Fibroblast of lung (primary cell): ENCODE results near the gene C5orf46. TPM values are rescaled to one million over a fixed set of nuclear protein-coding genes. Genes with fewer than 3 reads are reported as not detected.

Experiments
- DNase-seq, 2 donors: peaks; one replicate each; pipeline versions ENCODE4 v3.0.0 to v3.0.0-alpha.2; 2010; ENCODE audit warnings: low read depth in 2 of 2
- H2AFZ ChIP-seq: 2 replicates; pipeline ENCODE4 v1.5.1; 2012; ENCODE audit warnings: low read length, control low read depth, inconsistent platforms
- H3K27ac ChIP-seq: 2 replicates; pipeline ENCODE4 v1.5.1; 2011; ENCODE audit warnings: low read length, control low read depth; ENCODE audit not compliant: insufficient read depth
- H3K27me3 ChIP-seq: 2 replicates; pipeline ENCODE4 v1.5.1; 2011; ENCODE audit warnings: mild to moderate bottlenecking, low read length; ENCODE audit not compliant: control insufficient read depth, insufficient read depth
- H3K36me3 ChIP-seq: 2 replicates; pipeline ENCODE4 v1.5.1; 2011; ENCODE audit warnings: low read length; ENCODE audit not compliant: control insufficient read depth, insufficient read depth
- H3K4me1 ChIP-seq: 2 replicates; pipeline ENCODE4 v1.5.1; 2011; ENCODE audit warnings: low read length; ENCODE audit not compliant: control insufficient read depth, insufficient read depth; ENCODE audit errors: extremely low read depth
- H3K4me2 ChIP-seq: 2 replicates; pipeline ENCODE4 v1.5.1; 2011; ENCODE audit warnings: low read length, control low read depth; ENCODE audit not compliant: insufficient read depth; ENCODE audit errors: extremely low read depth
- H3K4me3 ChIP-seq, 4 experiments: fragments of 200-600 bp in 1 of 4; sonication (generic) in 1 of 4; replicated peaks in 1 of 4; 2 replicates each; pipeline ENCODE4 v1.5.1; 2011 to 2016; ENCODE audit warnings: low read length in 4 of 4, low read depth in 3 of 4, mild to moderate bottlenecking in 3 of 4, control low read depth in 2 of 4, inconsistent platforms in 1 of 4, mixed read lengths in 1 of 4; ENCODE audit not compliant: insufficient read depth in 1 of 4; ENCODE audit errors: control extremely low read depth in 1 of 4
- H3K79me2 ChIP-seq: 2 replicates; pipeline ENCODE4 v1.5.1; 2012; ENCODE audit warnings: mild to moderate bottlenecking, low read length, inconsistent platforms; ENCODE audit not compliant: control insufficient read depth, insufficient read depth
- H3K9ac ChIP-seq: 2 replicates; pipeline ENCODE4 v1.5.1; 2011; ENCODE audit warnings: mild to moderate bottlenecking, low read length, control low read depth; ENCODE audit not compliant: insufficient read depth
- H3K9me3 ChIP-seq: 2 replicates; pipeline ENCODE4 v1.5.1; 2012; ENCODE audit warnings: low read depth, low read length; ENCODE audit not compliant: control insufficient read depth, insufficient read depth
- H4K20me1 ChIP-seq: 2 replicates; pipeline ENCODE4 v1.5.1; 2011; ENCODE audit warnings: low read length; ENCODE audit not compliant: control insufficient read depth, insufficient read depth; ENCODE audit errors: extremely low read depth
- CTCF ChIP-seq, 2 donors: IDR thresholded peaks in 1 of 2; conservative IDR thresholded peaks in 1 of 2; 1 replicate in 1 of 2; 2 replicates in 1 of 2; pipeline ENCODE4 v1.5.1; 2011 to 2012; ENCODE audit warnings: low read length in 2 of 2, control low read depth in 1 of 2, inconsistent platforms in 1 of 2, low read depth in 1 of 2, mild to moderate bottlenecking in 1 of 2
- EZH2 ChIP-seq: IDR thresholded peaks from 2 replicates; pipeline ENCODE4 v1.5.1; 2012; ENCODE audit warnings: low read length, control low read depth, mild to moderate bottlenecking; ENCODE audit errors: missing control alignments
- polyA plus RNA-seq, 2 donors: library from polyadenylated mRNA; depleted of rRNA in 1 of 2; stranded (reverse) in 1 of 2; unstranded in 1 of 2; fragments of >200 nt; gene quantifications; 2 replicates each; pipeline ENCODE4 v1.2.1, GENCODE V29; 2011 to 2012; ENCODE audit warnings: missing spikeins in 1 of 2
- total RNA-seq: library from RNA; depleted of rRNA; stranded (reverse); fragments of >200 nt; gene quantifications from 2 replicates; pipeline ENCODE4 v1.2.1, GENCODE V29; 2014

The C5orf46 gene
- total and polyA plus RNA-seq, 2 donors (not counting 1 experiment from before 2014, with no cell fraction given) = not detected

GRCh38 chr5:147854331-147854730 lies 52.0 kb downstream of the C5orf46 start:
- Histone ChIP-seq H3K4me1 (no peaks in the 10 kb centered on the region), H4K20me1 (no peaks in the 10 kb centered on the region), H3K4me3 (no peak overlapping the region), H2AFZ (no peak overlapping the region), H3K27ac (no peak overlapping the region), H3K9me3 (no peaks in the 10 kb centered on the region), H3K79me2 (no peaks in the 10 kb centered on the region), H3K4me2 (no peak overlapping the region), H3K9ac (no peak overlapping the region), H3K36me3 (no peaks in the 10 kb centered on the region), H3K27me3 (peaks cover 2% of the 10 kb centered on the region)
- no peak for DNase-seq
- TF ChIP-seq CTCF (conservative IDR thresholded peaks at IDR 0.05 in 1 of 2, IDR thresholded peaks at IDR 0.05 in 1 of 2; ENCODE audit: low read depth in 1 of 2, low read length in 2 of 2) (no peak), EZH2 (no peak)

- no peak overlapping the region for H3K27ac ChIP-seq
- H3K79me2 ChIP-seq = no peaks in the 10 kb centered on the region
- H3K36me3 ChIP-seq = no peaks in the 10 kb centered on the region
- no peak overlapping the region for H2AFZ ChIP-seq
- no peak overlapping the region for H3K9ac ChIP-seq
- DNase-seq = no peak
- TF ChIP-seq EZH2 (no peak), CTCF (conservative IDR thresholded peaks at IDR 0.05 in 1 of 2, IDR thresholded peaks at IDR 0.05 in 1 of 2; ENCODE audit: low read depth in 1 of 2, low read length in 2 of 2) (no peak)
- H3K4me2 ChIP-seq = no peak overlapping the region
- no peak overlapping the region for H3K4me3 ChIP-seq
- H4K20me1 ChIP-seq = no peaks in the 10 kb centered on the region
- H3K27me3 ChIP-seq = peaks cover 2% of the 10 kb centered on the region
- H3K9me3 ChIP-seq = no peaks in the 10 kb centered on the region
- no peaks in the 10 kb centered on the region for H3K4me1 ChIP-seq
These were observed 52.9 kb downstream of the C5orf46 start for GRCh38 chr5:147853372-147853987.

GRCh38 chr5:147852365-147852764 lies 54.0 kb downstream of the C5orf46 start:
- Histone ChIP-seq H3K4me1 (no peaks in the 10 kb centered on the region), H3K79me2 (no peaks in the 10 kb centered on the region), H3K36me3 (no peaks in the 10 kb centered on the region), H3K9ac (no peak overlapping the region), H3K9me3 (no peaks in the 10 kb centered on the region), H4K20me1 (no peaks in the 10 kb centered on the region), H3K27me3 (peaks cover 2% of the 10 kb centered on the region), H3K4me2 (no peak overlapping the region), H3K27ac (no peak overlapping the region), H2AFZ (no peak overlapping the region), H3K4me3 (no peak overlapping the region)
- TF ChIP-seq EZH2 = no peak
- no peak for TF ChIP-seq CTCF (conservative IDR thresholded peaks at IDR 0.05 in 1 of 2, IDR thresholded peaks at IDR 0.05 in 1 of 2; ENCODE audit: low read depth in 1 of 2, low read length in 2 of 2)
- DNase-seq = no peak
